Jurkat, Clone E6-1 (cell line): ENCODE results near the gene PDE6D. TPM values are rescaled to one million over a fixed set of nuclear protein-coding genes. Genes with fewer than 3 reads are reported as not detected.

Source experiments
- DNase-seq: peaks from one replicate; pipeline ENCODE4 v3.0.0-alpha.2; 2011; ENCODE audit warnings: low read depth, low spot score
- H3K4me3 ChIP-seq: 2 replicates; pipeline ENCODE4 v1.5.1; 2011; ENCODE audit warnings: mild to moderate bottlenecking, low read length, control low read depth, moderate library complexity
- polyA plus RNA-seq: library from polyadenylated mRNA; unstranded; fragments of >200 nt; gene quantifications from one replicate; pipeline ENCODE4 v1.2.1, GENCODE V29; 2012; ENCODE audit warnings: missing spikeins; ENCODE audit not compliant: insufficient read length, insufficient read depth

The PDE6D gene
- 73.1 TPM for polyA plus RNA-seq

DNA sequence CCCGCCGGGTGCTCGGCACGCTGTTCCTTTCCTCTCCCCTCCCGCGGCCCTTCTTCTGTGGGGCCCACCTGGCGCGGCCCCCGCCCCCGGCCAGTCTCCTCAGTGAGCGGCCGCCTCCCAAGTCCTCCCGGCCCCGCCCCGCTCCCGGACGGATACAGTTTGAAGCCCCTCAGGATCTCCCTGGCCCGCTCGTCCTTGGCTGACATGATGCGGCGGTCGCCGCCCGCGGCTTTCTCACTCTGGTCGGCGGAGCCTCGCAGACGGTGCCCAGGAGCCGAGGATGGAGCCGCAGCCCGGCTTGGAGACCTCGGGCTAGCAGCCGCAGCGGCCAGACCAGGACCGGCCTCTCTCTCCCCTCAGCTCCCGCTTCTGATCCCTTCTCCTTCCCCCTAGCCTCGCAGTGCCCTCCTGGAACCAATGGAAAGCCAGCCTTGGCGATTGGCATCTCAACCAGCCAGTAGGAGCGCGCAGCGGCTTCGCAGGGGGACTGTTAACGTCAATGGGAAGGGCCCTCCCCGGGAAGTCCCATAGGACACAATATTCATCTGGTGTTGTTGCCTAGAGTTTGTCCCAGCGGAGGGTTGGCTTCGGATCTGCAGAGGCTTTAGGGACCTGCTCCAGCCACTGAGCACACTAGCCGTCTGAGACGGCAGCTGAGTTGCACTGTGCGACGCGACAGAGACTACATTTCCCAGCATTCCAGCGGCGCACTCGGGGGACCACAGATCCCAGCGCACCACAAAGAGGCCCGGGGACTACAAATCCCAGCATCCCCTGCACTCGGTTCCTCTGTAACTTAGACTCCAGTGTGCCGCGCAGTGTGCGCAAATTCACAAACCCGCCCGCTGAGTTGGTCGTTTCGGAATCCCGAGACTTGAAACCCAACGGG, at the start of gene PDE6D:
Gene PDE6D, minus strand, starts transcription at position 374 of the 889 bp plus-strand sequence. Its CDS starts 168 bp downstream, at position 206.
- DNase-seq, result peak; percentile 97

DNA sequence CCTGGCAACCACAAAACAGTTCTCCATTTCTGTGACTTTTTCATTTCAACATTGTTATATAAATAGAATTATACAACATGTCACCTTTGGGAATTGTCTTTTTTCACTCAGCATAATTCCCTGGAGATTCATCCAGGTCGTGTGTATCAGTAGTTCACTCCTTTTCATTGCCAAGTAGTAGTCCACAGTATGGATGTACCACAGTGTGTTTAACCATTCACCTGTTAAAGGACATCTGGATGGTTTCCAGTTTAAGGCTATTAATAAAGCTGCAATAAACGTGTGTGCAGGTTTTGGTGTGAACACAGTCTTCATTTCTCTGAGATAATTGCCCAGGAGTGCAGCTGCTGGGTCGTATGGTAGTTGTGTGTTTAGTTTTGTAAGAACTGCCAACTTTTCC, 40.8 kb upstream of the PDE6D start:
- H3K4me3 ChIP-seq, result no peak overlapping the region
- no peak for DNase-seq

More for the DNA sequence above, at the start of gene PDE6D:
- H3K4me3 ChIP-seq, result peak within 1 kb of the TSS; percentile 79

GRCh38 chr2:231820786-231821303, 39.8 kb upstream of the PDE6D start:
- H3K4me3 ChIP-seq, result no peak overlapping the region
- no peak for DNase-seq

- no peak overlapping the region for H3K4me3 ChIP-seq
- DNase-seq, result no peak
Measured at GRCh38 chr2:231819447-231820042, 38.5 kb upstream of the PDE6D start.

DNA sequence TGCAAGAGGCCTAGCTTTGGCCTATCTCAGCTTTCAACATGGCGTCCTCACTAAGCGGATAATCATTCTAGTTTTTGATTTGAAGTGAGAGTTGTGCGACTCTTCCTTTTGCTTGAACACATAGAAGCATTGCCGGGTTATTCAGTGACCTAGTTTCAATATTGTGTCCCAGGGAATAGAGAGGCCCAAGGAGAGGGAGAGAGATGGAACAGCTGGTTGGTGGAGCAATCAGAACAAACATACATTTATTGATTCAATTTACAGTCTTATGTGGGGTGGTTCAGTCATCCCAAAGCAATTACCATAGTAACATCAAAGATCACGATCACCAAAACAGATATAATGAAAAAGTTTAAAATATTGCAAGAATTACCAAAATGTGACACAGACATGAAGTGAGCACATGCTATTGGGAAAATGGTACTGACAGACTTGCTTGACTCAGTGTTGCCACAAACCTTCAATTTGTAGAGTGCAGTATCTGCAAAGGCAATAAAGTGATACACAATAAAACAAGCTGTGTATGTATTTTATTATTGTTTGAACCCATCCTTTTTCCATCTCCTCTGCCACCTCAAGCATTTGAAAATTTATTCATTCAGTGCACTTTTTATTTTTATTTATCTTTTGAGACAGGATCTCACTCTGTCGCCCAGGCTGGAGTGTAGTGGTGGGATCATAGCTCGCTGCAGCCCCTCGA, 35.4 kb upstream of the PDE6D start:
- H3K4me3 ChIP-seq, result no peak overlapping the region
- DNase-seq, result no peak

GRCh38 chr2:231810905-231811304, 29.8 kb upstream of the PDE6D start:
- no peak for DNase-seq
- no peak overlapping the region for H3K4me3 ChIP-seq

- H3K4me3 ChIP-seq, result no peak overlapping the region
- DNase-seq, result no peak
Measured at GRCh38 chr2:231807020-231807419, 25.9 kb upstream of the PDE6D start.

DNA sequence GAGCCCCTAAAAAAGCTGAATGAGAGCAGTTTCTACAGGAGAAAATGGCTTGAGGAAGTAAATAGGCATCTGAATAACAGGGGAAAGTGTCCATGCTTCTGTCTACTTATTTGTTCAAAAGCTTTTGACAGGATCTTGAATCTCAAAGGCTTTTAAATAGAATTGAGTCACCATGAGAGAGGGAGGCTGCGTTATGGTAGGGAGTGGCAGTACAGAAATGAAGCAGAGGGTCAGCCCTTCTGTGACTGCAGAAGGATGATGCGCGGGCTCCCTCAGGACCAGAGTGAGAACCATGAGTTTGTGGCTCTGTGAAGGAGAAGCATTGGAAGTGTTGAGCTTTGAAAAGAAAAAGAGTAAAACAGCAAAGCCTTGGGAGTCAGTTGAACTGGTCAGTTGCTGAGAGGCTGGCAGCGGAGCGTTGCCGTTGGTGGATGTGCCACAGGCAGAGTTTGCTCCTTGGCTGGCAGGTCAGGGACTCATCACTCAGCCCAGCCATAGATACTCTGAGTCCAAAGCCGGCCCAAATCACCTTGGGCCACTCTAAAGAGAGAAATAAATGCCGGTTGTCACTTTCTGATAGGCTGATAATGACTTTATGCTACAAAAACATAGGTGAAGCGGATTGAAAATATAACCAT, 22.5 kb upstream of the PDE6D start:
- H3K4me3 ChIP-seq, result no peak overlapping the region
- no peak for DNase-seq

GRCh38 chr2:231800493-231801091, 19.5 kb upstream of the PDE6D start:
- DNase-seq, result no peak
- H3K4me3 ChIP-seq, result no peak overlapping the region

GRCh38 chr2:231795525-231796327, 14.6 kb upstream of the PDE6D start:
- no peak for DNase-seq
- H3K4me3 ChIP-seq, result no peak overlapping the region

- no peak overlapping the region for H3K4me3 ChIP-seq
- no peak for DNase-seq
Measured at GRCh38 chr2:231794383-231794782, 13.3 kb upstream of the PDE6D start.

GRCh38 chr2:231791107-231791506, 10.0 kb upstream of the PDE6D start:
- no peak for DNase-seq

DNA sequence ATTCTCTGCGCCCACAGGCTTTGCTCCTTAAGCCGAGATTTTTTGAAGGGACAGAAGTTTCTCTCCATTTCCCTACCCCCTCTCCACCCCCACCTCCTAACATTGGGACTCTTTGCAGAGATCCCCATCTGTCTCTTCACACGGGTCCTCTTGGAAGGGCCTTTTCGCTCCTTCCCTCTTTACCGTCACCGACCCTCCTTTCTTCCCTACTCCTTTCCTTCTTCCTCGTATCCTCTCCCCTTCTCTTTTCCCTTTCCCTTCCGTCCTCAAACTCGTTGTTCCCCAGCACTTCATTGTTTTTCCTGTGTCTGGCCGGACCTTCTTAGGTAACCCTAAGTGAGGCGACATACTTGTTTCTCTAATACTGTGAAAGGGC, 5.8 kb upstream of the PDE6D start:
- DNase-seq, result no peak
- peak overlapping the region; percentile 95 for H3K4me3 ChIP-seq

More at GRCh38 chr2:231791107-231791506, 10.0 kb upstream of the PDE6D start:
- H3K4me3 ChIP-seq, result no peak overlapping the region

GRCh38 chr2:231786177-231786916, 5.3 kb upstream of the PDE6D start, which contains the start of gene COPS7B:
Gene COPS7B, plus strand, starts transcription at chr2:231786445. Its CDS starts 2,126 bp downstream, at chr2:231788571.
- H3K4me3 ChIP-seq, result peak within 1 kb of the TSS; percentile 95

GRCh38 chr2:231785822-231786176, 4.7 kb upstream of the PDE6D start:
- peak overlapping the region; percentile 95 for H3K4me3 ChIP-seq
- no peak for DNase-seq

More at GRCh38 chr2:231786177-231786916, 5.3 kb upstream of the PDE6D start, which contains the start of gene COPS7B:
- peak; percentile 83 for DNase-seq

DNA sequence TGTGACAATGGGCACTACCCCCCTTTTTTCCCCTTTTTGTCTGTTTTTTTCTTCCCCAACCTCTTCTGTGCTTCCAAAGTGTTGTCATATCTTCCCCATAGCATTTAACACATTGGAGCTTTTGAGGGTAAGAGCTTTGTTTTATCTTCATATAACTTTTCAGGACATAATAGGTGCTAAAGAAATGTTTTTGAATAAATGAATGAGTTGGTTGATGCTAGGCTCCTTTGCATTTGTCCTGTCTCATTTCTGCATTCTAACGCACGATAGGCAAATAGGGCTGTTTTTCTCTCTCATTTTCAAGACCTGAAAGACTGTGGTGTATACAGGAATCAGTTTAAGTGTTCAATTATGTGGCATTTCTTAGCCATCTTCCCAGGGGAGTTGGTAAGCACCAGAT, 4.3 kb upstream of the PDE6D start:
- H3K4me3 ChIP-seq, result peak overlapping the region; percentile 95
- DNase-seq, result no peak
